Right lobe of liver (tissue), 4 donors: Measurements from ENCODE around the gene CTNND2.
"Not testable (repeated sequence)": the region's sequence is repeated elsewhere in the genome, so short reads cannot be mapped to it uniquely, and the experiment has no call there.

ENCODE experiments used
- CTCF ChIP-seq, 4 donors: fragments of 200-600 bp in 3 of 4; fragments of 450-650 bp in 1 of 4; IDR thresholded peaks; one replicate each; pipeline versions ENCODE4 v1.5.1 to v1.8.0; 2016 to 2022; ENCODE audit warnings: antibody characterized with exemption in 4 of 4, mild to moderate bottlenecking in 2 of 4
- POLR2A ChIP-seq: fragments of 450-650 bp; IDR thresholded peaks from one replicate; pipeline ENCODE4 v1.6.1; 2017; ENCODE audit warnings: antibody characterized with exemption, mild to moderate bottlenecking
- donor health status: DM: no; HTN: no; CAD: no.
- donor health status: DM: no; HTN: no; CAD: no.
- donor health status: DM: no; HTN: yes; CAD: no.

- not testable (repeated sequence) for TF ChIP-seq CTCF (IDR thresholded peaks at IDR 0.05); POLR2A
Measured at GRCh38 chr5:11616624-11617023, 287.6 kb downstream of the CTNND2 start.
